ENCODE data around the gene ESR2. TPM values are rescaled to one million over a fixed set of nuclear protein-coding genes. Genes with fewer than 3 reads are reported as not detected.

ESR2 gene
- total RNA-seq = 0.14 TPM in 1 of 2 replicates, not detected in the other

GRCh38 chr14:64293976-64294671, at the start of gene ESR2:
Gene ESR2, minus strand, starts transcription at chr14:64294371. Its CDS starts 11,386 bp downstream, at chr14:64282985.

Small RNAs within 50 kb of the gene (small RNA-seq; reads per million reads assigned to genes)
- gene MIR548H1 (ENCODE audit: low replicate concordance) = not detected

Other genes starting within 250 kb of the ESR2 start
- 19.9 and 66.7 TPM in 2 replicates for gene MTHFD1, start 94.0 kb upstream of the ESR2 start, total RNA-seq
- 0.86 and 1.1 TPM in 2 replicates for gene AKAP5, start 171.1 kb upstream of the ESR2 start, total RNA-seq
- gene ZBTB25, start 209.5 kb upstream of the ESR2 start, total RNA-seq = 7.2 and 7.9 TPM in 2 replicates
- 32.4 and 50.4 TPM in 2 replicates for gene ZBTB1, start 210.4 kb upstream of the ESR2 start, total RNA-seq
- gene HSPA2, start 246.4 kb upstream of the ESR2 start, total RNA-seq = 19.2 and 21.4 TPM in 2 replicates